HG03565 (cell line): ENCODE measurements around the gene OR5K3.
"Not testable (repeated sequence)": the region's sequence is repeated elsewhere in the genome, so short reads cannot be mapped to it uniquely, and the experiment has no call there.

Source experiments
- ATAC-seq: cut with Tn5 transposase; IDR thresholded peaks from one replicate; pipeline ENCODE4 v1.9.1; 2021; ENCODE audit warnings: mild to moderate bottlenecking, moderate library complexity; ENCODE audit not compliant: unreplicated experiment

OR5K3 gene, protein sequence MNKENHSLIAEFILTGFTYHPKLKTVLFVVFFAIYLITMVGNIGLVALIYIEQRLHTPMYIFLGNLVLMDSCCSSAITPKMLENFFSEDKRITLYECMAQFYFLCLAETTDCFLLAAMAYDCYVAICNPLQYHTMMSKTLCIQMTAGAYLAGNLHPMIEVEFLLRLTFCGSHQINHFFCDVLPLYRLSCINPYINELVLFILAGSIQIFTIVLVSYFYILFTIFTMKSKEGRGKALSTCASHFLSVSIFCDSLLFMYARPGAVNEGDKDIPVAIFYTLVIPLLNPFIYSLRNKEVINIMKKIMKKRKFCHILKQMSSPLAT

DNA sequence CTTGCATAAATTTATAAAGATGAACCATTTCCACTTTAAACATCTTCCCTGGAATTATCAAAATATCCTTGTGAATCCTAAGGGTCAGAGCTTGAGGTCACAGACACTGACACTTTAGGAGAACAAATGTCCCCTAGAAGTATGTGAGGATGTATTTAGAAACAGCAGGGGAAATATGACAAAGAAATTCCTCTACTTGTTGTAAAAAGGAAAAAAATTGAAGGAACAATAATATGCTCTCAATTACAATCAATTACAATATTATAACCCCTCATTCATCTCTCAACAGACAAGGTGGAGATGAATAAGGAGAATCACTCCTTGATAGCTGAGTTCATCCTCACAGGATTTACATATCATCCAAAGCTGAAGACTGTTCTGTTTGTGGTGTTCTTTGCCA lies at the start of gene OR5K3:
Gene OR5K3, plus strand, starts transcription at position 301 of the 400 bp plus-strand sequence. Its CDS starts 0 bp downstream, at position 301.
- no peak for ATAC-seq

DNA sequence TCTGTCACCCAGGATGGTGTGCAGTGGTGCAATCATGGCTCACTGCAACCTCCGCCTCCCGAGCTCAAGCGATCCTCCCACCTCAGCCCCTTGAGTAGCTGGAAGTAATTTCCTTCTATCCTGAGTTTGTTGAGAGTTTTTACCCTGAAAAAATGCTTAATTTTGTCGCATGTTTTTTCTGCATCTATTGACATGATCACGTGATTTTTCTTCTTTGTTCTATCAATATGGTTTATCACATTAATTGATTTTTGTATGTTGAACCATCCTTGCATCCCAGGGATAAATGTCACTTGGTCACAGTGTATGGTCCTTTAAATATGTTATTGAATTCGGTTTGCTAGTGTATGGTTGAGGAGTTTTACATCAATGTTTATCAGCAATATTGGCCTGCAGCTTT lies 48.7 kb upstream of the OR5K3 start:
- ATAC-seq: no peak

DNA sequence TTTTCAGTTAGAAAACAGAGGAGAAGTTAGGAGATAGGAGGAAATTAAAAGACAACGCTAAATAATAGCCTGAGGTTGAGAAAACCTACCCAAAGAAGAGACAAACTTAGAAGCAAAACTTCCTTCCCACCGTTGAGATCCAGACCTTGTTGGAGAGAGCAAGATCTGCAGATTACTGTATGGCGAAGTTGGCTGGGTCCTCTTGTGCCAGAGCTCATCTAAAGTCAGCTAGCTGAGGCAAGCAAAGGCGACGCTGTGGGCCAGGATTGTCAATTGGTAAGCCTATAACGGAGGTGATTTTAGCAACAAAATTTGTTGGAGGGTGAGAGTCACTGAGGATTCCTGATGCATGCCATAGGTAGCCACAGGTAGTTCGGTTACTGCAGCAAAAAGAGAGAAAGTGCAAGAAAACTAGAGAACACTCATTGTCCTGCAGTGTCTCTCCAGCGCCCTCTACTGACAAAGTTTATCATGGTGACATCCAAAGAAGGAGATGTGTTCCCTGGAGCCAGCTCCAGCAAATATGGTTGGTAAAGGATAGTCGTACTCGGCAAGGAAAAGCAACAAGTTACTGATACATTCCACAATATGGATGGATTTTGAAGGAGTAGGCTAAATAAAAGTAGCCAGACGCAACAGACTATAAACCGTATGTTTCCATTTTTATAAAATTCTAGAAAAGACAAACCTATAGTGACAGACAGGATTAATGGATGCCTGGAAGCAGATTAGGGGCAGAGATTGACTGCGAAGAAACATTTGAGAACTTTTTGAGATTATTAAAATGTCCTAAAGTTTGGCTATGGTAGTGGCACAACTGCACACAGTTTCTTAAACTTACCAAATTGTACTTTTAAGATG lies 46.6 kb upstream of the OR5K3 start:
- ATAC-seq: no peak

DNA sequence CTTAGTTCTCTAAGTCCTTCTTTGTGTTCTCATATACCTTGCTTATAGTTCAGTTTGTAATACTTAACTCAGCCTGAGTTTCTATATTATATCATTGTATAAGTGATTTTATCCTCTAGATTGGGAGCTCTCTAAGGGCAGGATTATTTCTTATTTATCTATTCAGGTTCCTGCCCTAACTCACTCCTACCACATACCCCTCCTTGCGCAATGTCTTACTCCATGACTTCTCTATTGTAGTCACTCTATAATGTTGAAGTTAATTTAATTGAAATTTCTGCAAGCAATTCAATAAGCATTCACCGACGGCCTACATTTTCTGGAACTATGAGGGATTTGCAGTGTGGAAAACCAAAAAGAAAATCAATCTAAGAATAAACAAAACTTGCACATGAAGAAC lies 40.4 kb upstream of the OR5K3 start:
- ATAC-seq: no peak

DNA sequence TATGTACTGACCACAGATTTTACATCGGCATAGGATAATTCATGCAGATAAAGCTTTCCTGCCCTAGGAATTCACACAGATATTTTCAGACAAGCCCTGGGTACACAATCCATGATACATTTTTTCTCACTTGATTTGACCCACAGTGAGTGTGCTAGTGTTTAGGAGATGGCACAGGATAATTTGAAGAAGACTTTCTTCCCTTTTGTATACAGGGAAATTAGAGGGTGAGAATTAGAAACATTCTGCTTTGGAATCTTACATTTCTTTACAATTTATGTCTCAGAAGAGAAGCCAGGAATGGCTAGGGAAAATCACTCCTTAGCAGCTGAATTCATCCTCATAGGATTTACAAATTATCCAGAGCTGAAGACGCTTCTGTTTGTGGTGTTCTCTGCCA lies 36.9 kb upstream of the OR5K3 start, which contains the start of gene OR5K4:
Gene OR5K4, plus strand, starts transcription at position 301 of the 400 bp plus-strand sequence. Its CDS starts 0 bp downstream, at position 301.
- ATAC-seq: no peak

DNA sequence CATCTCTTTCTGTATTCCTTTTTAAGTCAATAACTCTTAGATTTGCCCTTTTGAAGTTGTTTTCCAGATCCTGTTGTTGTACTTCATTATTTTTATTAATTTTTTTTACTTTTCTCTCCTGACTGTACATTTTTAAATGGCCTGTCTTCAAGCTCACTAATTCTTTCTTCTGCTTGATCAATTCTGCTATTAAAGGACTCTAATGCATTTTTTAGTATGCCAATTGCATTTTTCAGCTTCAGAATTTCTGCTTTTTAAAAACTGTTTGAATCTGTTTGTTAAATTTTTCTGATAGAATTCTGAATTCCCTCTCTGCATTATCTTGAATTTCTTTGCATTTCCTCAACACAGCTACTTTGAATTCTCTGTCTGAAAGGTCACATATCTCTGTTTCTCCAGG lies 31.2 kb upstream of the OR5K3 start:
- no peak for ATAC-seq

DNA sequence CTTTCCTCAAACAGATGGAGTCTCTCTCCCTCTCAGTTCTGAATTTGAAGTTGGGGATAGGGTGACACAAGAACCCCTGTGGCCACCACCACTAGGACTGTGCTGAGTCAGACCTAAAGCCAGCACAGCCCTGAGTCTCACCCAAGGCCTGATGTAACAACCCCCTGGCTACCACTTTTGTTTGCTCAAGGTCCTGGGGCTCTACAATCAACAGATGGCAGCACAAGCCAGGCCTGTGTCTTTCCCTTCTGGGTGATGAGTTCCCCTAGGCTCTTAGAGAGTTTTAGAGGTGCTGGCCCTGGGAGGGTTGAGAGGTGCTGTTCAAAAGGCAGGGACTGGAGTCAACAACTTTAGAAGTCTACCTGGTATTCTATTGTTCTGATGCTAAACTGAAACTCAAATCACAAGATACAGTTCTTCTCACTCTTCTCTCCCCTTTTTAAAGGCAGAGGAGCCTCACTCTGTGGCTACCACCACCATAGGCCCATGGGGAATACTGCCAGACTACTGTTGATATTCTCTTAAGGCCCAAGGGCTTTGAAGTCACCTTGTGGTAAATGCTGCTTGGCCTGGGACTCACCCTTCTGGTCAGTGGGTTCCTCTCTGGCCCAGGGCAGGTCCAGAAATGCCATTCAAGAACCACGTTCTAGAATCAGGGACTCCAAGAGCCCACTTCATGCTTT lies 30.3 kb upstream of the OR5K3 start:
- ATAC-seq: peak; percentile 59

DNA sequence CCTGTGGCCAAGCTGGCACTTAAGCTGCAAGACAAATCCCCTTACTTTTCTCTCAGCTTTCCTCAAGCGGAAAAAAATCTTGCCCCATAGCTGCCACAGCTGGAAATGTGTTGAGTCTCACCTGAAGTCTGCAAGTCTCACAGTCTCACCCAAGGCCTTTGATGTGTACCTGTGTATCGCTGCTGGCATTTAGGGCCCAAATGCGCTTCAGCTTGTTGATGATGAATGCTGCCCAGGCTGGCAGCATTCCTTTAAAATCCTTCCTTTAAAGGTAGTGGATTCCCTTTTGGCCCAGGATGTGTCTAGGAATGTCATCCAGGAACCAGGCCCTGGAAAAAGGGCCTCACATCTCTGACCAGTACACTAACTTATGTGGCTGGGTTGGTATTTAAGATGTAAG lies 29.8 kb upstream of the OR5K3 start:
- no peak for ATAC-seq

DNA sequence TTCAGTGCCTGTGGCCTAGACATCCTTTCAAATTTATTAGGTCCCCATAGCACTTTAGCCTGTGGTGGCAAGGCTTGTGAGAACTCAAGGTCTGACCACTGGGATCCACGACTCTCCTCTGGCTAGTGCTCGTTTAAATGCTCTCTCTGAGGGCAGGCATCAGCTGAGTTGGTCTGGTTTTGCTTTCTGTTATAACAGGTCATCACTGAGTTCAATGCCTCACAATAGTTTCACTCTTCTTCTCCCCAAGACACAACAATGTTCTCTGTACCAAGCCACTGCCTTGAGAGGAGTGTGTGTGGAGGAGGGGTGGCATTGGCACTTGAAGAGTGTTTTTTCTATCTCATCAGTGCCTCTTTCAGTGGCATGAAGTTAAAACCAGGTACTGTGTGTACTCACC lies 29.2 kb upstream of the OR5K3 start:
- peak; percentile 53 for ATAC-seq

DNA sequence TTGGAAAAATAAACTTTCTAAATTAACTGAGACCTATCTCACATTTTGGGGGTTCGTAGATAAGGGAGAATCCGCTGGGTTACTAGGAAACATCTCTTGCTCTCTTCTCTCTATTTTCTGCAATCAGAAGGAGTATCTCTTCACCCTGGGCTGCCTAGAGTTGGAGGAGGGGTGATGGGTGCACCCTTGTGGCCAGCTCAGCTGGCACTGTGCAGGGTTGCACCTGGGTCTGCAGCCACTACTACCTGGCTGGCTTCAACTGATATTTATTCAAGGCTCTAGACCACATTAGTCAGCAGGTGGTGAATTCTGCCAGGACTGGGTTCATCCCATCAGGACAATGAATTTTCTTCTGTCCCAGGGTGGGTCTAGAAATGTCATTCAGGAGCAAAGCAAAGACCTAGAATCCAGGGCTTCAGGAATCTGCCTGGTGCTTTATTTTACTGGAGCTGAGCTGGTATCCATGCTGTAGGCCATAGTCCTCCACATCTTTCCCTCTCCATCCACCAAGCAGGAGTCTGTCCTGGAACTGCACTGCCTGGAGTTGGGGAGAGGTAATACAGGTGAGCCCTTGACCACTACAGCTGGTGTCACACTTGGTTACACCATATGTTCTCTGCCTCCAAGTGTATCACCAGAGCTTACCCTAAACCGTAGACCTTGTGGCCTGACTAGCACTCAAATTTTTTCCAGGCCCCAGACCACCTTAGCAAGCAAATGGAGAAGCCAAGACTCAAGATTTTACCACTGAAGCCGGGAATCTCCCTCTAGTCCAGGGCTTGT lies 22.8 kb upstream of the OR5K3 start:
- ATAC-seq: no peak

DNA sequence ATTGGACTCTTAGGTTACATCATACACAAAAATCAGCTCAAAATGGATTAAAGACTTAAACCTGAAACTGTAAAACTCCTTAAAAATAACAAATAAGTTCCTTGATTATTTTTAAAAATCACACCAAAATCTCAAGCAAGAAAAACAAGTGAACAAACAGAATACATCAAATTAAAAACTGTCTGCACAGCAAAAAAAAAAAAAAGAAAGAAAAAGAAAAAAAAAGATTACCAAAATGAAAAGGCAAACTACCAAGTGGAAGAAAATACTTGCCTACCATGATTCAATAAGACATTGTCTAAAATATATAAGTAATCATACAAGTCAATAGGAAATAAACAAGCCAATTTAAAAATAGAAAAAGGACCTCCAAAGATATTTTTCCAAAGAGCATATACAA lies 19.3 kb upstream of the OR5K3 start:
- ATAC-seq: no peak

DNA sequence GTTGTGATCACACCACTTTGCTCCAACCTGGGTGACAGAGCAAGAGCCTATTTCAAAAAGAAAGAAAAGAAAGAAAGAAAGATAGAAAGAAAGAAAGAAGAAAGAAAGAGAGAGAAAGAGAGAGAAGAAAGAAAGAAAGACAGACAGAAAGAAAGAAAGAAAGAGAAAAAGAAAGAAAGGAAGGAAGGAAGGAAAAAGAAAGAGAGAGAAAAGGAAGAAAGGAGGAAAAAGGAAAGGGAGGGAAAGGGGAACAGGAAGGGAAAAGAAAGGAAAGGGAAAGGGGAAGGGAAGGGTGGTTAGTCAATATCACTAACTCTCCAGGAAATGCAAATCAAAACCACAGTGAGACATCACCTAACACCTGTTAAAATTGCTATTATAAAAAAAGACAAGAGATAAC lies 18.6 kb upstream of the OR5K3 start:
- ATAC-seq: no peak

DNA sequence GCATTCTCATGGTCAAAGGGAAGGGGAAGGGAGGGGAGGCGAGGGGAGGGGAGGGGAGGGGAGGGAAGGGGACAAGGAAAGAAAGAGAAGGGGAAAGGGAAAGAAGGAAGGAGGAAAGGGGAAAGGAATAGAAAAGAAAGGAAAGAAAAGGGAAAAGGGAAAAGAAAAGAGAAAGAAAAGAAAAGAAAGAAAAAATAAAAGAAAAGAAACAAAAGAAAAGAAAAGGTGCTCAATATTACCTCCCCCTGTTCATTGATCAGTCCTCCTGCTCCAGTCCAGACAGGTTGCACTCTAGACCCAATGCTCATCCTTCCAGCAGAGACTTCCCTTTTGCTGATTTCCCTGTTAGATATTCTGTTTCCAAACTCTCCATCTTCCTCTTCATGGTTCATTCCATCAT lies 18.0 kb upstream of the OR5K3 start:
- ATAC-seq: no peak

DNA sequence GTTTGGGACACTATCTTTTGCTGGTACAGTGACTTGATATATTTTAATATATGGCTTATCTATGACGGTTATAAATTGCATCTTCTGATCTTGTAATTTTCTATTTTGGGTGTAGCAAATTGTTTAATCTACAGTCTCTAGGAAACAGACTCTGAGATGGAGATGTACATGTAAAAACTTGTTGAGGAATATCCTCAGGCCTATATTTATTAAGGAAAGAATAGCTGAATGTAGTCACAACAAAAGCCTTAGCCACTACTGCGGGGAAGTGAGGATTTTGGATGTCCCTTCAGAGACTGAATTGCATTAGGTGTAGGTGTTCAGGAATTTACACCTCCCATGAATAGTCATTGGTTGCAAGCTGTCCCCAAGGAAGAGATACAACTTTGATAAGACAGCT lies 13.8 kb upstream of the OR5K3 start:
- ATAC-seq: no peak

DNA sequence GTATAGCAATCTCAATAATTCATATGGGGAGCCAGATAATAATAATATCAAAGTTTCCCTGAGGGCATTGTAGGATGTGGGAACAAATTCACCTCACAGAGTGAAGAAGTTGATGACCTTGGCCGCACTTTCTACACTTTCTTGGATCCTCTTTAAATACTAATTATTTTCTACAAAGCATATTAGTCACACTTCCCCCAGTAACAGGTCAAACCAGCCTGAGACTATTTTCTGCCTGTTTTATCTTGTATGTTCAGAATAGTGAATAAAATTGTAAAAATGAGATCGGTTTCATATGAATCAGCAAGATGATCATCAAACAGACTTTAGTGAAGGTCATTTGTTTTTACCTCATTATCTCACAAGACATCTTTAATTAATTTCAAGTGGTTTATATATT lies 2.3 kb upstream of the OR5K3 start:
- ATAC-seq: no peak

DNA sequence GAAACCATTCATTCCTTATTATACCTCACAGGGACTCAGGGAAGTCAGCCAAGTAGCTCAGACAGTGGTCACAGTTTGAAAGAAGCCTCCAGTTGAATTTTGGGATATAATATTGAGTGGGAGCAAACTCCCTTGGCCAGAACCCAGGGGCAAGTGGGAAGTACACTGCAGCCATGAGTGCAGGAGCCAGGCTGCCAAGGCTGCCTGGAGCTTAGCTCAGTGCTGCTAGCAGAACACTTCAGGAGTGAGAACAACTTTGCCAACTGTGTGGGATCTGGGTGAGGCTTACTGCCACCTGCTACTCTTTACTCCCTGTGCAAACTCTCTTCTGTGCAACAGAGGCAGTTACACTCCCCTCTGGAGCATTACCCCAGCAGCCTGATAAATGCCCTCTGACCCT lies 4.6 kb downstream of the OR5K3 start:
- ATAC-seq: no peak

DNA sequence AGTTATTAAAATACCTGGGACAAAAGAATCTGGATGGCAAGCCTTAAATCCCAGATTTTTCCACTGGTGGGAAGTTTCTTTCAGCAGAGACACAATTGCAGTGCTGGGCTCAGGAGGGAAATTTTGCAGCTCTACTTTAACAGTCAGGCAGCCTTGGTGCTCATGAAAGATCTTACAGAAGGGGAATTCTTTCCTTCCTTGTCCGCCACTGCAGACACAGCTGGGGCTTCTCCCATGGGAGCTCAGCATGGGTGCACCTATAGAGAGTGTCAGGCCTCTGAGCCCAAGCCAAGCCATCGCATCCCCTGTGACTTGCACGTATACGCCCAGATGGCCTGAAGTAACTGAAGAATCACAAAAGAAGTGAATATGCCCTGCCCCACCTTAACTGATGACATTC lies 6.0 kb downstream of the OR5K3 start:
- not testable (repeated sequence) for ATAC-seq

DNA sequence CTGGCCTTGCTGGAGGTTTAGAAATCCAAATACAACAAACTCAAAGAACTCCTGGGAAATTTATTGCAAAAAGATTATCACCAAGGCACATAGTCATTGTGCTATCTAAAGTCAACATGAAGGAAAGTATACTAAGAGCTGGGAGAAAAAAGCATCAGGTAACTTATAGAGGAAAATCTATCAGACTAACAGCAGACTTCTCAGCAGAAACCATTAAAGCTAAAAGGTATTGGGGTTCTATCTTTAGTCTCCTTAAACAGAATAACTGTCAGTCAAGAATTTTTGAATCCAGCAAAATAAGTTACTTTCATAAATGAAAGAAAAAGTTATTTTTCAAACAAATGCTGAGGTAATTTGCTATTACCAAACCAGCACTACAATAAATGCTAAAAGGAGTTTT lies 8.0 kb downstream of the OR5K3 start:
- ATAC-seq: no peak

DNA sequence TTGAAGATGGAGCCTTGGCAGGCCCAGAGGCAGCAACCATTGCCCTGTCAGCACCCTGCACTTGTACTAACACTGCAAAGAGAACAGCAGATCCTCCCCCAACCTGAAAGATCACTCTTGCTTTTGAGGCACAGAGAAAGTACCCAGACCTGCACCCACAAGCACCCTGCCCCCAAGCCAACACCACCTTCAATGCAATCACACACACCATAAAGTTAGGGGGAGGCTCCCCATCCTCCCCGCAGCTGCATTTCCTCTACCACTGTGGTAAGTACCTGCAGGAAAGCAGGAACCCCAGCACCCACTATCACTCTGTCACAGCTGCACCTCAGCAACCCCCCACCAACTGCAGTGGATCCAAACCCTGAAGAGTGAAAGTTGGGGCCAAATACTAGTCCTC lies 12.0 kb downstream of the OR5K3 start:
- no peak for ATAC-seq

DNA sequence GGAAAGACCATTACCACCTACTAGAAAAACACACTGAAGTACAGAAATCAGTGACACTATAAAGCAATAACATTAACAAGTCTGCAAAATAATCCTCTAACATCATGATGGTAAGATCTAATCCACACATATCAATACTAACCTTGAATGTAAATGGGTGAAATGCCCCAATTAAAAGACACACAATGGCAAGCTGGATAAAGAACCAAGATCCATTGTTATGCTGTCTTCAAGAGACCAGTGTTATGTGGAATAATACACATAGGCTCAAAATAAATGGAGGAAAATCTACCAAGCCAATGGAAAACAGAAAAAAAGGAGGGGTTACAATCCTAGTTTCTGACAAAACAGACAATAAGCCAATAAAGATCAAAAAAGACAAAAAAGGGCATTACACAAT lies 13.5 kb downstream of the OR5K3 start:
- no peak for ATAC-seq

DNA sequence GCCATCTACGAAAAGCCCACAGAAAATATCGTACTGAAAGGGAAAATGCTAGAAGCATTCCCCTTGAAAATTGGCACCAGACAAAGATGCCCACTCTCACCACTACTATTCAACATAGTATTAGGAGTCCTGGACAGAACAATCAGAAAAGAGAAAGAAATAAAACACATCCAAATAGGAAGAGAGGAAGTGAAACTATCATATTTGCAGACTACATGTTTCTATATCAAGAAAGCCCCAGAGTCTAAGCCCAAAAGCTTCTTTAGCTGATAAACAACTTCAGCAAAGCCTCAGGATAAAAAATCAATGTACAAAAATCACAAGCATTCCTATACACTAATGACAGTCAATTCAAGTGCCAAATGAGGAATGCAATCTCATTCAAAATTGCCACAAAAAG lies 15.6 kb downstream of the OR5K3 start:
- peak; percentile 38 for ATAC-seq
